ENCODE measurements around the gene SMARCE1.

Gene SMARCE1

DNA sequence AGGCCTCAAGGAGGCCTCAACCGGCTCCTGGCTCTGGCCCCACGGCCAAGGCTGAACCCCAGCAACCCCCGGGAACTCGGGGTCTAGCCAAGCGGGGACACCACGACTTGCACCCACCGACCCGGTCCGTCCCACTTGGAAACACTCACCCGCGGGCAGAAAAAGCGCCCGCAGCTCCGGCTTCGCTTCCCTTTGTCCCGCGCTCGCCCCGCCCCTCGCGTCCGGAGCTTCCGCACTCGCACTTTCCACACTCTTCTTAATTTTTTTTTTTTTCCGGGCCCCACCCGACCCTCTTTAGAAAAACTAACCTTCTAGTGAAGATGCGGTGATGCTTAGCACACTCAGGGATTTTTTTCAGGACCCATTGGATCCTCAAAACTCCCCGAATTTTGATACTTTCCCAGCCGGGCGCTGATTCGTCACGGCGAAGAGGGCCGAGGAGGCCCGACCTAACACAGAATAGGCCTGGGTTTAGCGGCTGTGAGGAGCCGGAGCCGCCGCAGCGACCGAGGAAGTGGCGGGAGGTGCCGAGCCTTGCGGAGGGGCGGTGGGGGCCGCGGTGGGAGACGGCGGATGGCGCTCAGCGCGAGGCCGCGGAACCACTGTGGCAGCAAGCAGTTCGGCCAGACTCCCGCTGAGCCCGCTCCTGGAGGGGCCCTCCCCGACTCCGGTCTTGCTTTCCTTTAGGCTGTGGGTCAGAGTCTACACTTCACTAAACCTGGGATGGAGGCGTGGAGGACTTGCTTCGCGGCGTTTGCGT lies at the start of gene SMARCE1:
Gene SMARCE1, minus strand, starts transcription at position 195 of the 760 bp plus-strand sequence. CDS start 2,016 bp downstream, outside the sequence.
- DNase-seq = peak; percentile 70

DNA sequence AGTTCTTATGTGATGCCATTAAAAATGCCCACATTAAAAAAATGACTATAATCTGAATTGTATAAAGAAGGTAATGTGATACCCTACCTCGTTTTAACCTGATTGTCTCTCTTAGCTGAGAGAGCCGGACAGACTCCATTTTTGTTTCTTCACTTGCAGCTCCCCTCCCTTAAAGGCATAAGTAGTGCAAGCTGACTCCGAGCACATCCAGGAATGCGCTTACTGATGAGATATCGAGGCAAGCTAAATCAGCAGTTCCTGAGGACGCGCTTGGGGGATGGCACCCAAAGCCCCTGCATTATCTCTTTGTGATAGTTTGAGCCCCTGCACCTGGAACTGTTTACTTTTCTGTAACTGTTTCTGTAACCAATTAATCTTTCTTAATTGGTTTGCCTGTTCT lies 49.7 kb upstream of the SMARCE1 start:
- no peak for DNase-seq

DNA sequence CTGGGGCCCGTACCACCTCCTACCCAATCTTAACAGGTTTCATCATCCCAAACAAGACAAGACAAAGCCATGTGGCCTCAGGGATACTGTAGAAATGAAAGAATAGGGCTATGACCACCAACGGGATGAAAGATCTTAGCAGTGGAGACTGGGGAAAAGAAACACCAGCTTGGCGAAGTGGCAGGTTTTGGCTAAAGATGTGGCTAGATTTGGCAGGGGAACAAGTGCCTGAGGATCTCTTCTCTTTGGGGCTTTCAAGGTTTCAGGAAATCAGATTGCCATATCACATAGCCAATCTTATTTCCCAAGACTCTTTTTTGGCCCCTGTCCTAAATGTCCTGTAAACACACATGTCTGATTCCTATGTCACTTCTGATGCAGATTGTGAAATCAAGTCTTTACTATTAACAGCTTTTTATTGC lies 49.0 kb upstream of the SMARCE1 start:
- DNase-seq = no peak

DNA sequence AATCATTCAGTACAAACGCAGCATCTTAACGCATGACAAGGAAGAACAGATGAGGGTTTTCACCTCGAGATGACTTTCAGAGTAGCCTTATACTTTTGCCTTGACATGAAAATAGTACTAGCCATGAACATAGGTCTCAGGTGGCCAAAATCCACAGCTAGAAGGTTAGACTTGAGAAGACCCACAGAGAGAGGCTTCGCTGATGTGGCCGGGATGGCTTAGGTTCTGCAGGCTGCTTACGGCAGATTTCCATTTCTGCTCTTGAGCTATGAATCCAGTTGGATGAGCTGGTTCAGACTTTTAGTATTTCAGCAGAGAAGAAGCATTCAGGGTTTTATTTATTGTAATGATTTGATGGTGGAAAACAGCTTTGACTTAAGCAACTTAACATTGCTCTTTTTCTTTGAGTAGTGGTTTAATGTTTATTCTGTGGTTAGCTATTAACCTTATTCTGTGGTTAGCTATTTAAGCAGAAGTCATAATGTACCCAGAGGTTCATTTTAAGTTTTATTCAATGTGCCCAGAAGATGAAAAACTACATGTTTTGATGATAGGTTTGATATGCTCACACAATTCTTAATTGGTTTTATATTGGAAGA lies 48.4 kb upstream of the SMARCE1 start:
- DNase-seq = no peak

DNA sequence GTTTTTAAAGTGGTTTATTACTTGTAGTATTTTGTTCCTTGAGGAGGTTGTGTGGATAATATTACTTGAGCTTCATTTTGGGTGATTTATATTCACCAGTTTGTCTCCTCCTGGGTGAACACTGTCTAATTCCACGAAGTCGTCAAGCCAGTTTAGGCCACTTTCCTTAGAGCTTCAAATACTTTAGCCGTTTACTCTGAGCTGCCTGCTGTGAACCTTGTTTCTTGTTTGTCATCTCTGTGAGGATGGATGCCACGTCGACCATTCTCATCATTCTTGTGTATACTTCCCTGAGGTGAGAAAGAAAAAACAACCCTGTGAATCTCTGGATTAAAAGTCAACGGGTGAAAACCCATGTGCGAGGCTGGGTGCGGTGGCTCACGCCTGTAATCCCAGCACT lies 47.0 kb upstream of the SMARCE1 start:
- DNase-seq = no peak

DNA sequence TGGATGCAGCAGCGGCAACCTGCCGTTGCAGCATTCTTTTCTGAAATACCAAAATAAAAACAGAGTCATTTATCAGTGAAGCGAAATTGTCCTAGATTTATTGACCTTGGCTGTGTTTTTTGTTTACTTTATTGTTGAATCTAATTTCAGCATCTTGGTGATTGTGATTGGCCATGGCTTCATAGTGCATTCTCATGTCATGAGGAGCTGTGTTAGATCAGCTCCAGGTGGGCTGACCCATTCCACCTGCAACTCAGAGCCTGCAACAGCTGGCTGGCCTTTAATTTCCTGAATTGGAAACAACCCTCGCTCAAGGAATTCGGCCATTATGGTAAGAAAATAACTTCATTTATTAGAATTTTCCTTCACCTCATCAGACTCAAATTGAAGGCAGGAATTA lies 39.5 kb upstream of the SMARCE1 start:
- DNase-seq = no peak

DNA sequence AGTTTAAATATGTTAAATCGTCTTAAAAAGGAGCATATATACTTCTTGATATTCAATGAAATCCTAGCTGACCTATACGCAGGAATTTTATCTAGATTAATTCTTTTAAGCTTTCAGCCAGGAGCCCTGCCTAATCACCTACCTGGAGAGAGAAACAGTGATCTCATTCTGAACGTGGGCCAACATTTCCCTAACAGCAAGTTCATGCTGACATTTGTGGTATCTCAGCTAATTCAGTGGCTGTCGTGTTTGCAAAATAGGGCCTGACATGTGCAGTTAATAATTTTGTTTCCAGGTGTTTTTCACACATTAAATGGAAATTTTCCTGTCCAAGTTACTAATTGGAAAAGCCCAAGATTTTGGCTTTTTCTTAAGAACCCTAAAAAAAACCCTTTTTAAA lies 38.6 kb upstream of the SMARCE1 start:
- DNase-seq = no peak

DNA sequence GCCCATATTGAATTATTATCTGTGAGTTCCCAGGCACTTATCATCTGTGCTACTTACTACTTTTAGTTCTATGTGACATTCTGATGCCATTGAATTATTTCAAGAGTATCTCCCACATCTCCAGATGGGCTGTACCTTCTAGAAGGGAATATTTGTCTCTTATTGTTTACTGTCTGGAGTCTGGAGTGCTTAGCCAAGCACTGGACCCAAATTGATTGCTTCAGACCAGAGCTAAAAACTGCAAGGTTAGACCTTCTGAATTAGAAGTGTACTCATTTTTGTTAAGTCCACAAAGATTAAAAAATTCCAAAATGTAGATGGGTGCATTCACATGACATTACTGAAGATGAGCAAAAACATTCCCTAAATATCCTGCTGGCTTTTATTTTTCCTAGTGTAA lies 33.4 kb upstream of the SMARCE1 start:
- DNase-seq = no peak

DNA sequence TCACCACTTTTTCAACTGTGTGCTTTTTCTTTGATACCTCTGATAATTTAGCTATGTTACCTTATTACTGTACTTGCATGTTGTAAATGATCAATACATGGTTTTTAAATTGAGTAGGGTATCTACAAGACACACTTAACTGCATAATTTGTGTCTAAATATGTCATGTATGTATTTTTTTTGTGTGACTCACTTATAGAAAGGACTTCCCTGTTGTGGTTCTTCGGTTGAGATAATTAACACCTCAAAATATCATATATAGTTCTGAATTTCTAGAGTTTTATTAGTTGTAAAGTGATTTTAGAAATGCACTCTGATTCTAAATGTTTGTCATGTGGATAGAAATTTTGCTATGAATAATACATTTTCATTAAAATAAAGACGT lies 31.9 kb upstream of the SMARCE1 start:
- DNase-seq = no peak

DNA sequence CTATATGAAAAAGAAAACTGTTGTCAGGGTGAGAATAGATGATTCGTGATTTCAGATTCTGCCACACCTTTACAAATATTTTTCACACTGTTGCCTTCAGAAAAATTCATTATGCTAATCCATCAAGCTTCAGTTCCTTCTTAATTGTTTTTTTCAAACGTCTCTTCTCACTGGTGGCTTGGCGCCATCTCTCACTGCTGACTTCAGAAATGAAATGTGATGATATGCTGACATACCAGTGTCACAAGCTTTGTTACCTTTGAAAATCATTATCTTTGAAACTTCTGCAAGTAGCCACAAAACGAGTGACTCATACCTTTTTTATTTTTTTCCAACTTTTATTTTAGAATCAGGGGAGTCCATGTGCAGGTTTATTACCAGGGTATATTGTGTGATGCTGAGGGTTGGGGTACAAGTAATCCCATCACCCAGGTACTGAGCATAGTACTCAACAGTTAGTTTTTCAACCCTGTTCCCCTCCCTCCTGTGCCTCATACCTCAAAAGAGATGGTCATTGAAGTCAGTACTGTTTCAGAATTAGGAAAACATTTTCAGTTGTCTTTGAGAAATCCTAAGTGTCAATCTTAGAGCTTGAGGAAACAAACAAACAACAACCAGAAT lies 31.4 kb upstream of the SMARCE1 start:
- DNase-seq = no peak

DNA sequence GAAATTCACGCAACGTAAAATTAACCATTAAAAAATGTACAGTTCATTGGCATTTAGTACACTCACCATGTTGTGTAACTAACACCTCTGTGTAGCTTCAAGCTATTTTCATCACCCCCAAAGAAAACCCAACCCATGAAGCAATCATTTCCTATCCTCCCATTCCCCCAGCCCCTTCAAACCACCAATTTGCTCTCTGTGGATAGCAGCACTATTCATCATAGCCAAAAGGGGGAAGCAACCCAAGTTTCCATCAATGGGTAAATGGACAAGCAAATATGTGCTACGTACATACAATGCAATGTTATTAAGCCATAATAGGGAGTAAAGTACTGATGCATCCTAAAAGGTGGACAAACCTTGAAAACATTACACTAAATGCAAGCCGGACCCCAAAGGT lies 28.3 kb upstream of the SMARCE1 start:
- DNase-seq = no peak

DNA sequence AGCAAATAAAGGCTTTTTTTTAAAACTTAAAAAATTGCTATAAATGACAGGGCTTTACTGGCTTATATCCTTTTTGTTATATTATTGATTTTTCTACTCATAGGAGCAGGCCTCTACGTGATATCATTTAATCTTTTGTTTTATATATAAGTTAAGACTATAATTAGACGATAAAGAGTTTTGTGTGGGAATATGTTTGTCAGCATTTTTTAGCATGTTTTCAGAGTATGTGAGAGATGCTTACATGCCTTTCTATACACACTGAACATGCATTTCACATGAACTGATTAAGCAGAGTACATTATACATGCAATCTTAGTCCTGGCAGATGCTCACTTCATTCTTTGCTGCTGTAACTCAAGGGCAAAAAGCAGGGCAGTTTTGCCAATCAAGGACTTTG lies 25.0 kb upstream of the SMARCE1 start:
- no peak for DNase-seq

DNA sequence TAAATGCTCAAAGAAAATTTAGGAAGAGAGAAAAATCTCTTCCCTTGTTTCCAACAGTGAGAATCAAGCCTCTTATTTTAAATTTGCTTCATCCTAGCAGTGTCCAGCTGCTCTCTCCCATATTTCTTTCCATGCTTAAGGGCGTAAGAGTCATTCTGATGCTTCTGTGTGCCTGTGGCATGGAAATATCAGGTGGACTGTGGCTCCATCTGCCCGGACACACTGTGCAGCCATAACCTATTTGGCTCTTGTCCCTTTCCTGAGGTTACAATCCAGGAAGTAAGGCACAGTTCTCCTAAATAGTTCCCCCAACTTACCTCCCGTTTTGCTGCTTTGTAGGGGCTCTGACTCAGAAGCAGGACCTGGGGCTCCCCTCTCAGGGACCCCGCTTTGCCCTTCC lies 23.7 kb upstream of the SMARCE1 start:
- DNase-seq = no peak

DNA sequence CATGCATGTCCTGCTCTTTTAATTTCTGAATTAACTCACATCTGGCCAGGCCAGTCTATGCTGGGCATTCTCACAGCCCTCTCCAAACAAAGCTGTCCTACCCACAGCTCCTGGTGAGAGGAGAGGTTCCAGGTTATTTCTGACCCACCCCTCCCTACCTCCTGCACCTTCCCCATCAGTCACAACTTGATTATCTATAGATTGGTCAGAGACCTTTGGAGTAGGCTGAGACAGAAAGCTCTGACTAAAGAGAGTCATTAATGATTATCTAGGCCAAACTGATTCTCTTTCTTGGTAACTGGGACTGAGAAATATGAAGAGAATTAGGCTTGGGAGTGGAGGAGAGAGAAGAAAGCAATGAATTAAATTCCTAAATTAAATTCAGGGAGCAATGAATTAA lies 18.7 kb upstream of the SMARCE1 start:
- no peak for DNase-seq

DNA sequence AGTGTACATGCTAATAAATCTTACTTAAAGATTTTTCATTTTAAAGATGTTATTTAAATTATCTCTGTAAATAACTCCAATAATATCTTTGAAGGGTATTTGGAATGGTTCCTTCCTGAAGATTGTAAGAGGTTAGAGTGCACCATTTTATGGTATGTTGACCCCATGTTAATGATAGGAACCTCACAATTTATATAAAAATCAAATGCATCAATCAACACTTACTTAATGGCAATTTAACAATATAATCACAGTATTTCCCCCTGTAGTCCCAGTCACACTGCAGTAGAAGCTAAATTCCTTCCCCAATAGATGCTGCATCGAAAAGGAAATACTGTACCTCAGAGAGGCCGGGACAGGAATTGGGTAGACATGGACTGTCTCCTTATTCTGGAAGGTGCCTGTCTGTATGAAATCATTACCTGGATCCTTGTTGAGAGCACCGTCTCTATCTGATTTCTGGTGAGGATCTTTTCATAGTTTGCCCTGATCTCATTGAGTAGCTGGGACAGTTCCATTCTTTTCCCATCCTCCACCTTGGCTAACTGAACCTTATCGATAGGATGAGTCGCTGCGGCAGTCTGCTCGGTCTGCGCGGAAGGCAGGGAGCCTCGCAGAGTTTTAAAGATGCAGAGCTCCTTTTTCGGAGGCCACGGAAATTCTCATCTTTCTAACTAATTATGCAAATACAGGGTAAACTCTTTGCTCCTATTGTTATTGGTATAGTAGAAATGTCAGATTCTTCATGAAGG lies 17.1 kb upstream of the SMARCE1 start, which contains the start of gene KRT222:
Gene KRT222, minus strand, starts transcription at position 596 of the 752 bp plus-strand sequence. Its CDS starts 78 bp downstream, at position 518.
- DNase-seq = no peak

DNA sequence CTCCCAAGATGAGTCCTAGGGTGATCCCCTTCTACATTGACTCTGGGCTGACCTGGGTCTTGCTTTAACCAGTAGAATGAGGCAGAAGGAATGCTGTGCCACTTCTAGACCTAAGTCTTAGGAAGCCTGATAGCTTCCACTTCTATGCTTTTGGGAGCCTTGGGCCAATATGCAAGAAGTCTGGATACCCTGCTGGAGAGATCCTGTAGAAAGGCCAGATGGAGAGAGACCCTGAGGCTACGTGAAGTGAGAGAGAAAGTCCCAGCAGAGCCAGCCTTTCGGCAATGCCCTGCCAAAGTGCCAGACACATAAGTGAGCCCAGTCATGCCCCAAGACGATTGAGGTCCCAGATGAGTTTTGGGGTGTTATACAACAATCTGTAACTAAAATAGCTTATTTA lies 15.6 kb upstream of the SMARCE1 start:
- no peak for DNase-seq

DNA sequence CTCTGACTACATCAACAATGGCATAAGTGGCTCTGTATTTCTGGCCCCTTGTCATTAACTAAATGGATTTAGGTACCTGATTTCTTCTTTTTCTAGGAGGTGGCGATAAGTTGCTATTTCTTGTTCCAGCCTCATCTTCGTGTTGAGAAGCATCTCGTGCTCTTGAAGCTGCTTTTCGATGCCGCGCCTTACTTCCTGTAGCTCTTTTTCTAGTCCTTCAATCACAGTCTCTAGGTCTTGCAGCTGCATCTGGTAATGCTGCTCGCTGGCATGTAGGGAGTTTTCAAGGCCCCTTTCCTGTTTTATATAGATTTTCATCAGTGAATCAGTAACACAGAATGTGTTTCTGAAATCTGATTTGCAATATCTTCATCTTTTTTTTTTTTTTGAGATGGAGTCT lies 12.3 kb upstream of the SMARCE1 start:
- DNase-seq = no peak

DNA sequence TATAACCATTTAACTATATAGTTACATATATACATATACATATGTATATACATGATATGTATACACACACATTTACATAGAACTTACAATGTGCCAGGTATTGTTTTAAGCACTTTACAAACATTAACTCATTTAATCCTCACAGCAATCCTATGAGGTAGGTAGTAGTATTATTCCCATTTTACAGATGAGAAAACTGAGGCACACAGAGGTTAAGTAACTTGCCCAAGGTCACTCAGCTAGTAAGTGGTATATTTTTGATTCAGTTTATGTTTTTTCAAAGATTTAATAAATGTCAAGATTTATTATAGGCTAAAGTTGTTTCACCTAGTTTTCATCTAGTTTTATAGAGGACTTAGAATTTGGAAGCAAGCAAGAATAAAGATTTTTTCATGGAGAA lies 10.8 kb upstream of the SMARCE1 start:
- no peak for DNase-seq

DNA sequence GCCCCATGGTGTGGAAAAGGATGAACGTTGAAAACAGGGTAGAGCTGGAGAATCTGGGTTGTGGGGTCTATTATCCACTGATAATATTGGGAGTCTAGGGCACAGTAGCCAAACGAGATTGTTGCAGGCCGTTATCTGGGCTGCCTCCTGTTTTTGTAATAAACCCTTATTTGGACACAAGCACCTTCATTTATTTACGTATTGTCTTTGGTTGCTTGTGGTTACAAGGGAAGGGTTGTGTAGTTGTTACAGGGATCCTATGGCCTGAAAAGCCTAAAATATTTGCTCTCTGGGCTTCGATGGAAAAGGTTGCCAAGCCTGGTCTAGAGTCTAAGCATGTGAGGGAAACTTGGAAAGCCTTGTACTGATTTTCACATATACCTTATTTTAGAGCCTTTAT lies 4.3 kb upstream of the SMARCE1 start:
- no peak for DNase-seq

DNA sequence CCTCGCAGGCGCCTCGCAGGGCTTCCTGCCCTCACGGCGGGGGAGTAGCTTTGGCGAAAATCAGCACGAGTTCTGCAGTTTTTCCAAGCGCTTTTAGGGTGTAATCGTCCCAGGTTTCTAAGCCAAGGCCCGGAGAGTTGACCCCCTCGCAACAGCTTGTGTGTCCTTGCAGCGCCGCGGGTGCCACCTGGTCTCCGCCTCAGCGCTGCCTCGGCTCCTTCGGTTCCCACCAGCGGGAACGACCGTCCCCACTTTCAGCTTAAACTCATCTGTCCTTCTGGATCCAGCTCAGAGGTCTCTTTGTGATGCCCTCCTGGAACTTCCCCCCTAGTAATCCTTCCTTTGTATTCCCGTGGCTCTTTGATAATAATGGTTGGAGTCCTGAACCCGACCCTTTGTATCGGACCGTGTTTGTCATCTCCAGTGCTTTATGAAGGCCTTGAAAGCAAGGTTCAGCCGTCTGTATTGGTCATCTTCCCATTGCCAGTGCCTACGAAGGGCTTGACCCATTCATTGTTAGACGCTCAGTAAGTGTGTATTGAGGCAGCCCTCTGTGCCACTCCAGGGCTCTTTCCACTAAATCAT lies 858 bp upstream of the SMARCE1 start:
- no peak for DNase-seq

DNA sequence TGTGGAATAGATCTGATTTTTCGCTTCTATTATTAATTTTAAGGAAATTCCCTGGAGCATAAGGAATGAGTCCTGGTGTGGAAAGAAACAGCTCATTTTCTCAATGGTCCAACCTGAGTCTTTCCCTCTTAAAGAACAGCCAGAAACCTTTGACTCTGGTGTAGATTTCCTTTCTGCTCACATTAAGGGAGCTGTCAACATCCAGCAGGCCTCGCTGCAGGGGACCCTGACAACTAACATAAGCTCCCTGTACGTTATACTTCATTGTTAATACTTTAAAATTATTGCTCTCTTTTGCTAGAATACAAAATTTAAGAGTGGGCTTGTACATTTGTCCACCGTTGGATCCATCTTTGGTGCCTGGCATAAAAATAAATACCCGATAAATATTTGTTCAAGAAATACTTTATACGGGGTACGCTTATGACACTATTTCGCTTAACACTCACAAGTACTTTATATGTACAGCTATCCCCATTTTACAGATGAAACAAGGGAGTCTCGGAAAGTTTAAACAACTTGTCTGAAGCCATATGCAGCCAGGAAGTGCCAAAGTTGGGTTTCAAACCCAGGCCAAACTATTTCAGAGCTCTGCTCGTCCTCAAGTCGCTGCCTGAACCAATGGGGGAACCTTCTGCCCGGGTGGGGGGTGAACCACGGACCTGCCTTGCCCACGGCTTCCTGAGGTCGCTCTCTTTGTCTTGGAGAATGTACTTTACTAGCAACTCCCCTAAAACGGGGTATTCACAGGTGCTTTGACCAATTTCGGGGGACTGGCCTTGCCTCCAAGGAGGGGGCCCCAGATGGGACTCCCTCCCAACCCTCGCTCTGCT lies 611 bp downstream of the SMARCE1 start:
- DNase-seq = peak; percentile 39

DNA sequence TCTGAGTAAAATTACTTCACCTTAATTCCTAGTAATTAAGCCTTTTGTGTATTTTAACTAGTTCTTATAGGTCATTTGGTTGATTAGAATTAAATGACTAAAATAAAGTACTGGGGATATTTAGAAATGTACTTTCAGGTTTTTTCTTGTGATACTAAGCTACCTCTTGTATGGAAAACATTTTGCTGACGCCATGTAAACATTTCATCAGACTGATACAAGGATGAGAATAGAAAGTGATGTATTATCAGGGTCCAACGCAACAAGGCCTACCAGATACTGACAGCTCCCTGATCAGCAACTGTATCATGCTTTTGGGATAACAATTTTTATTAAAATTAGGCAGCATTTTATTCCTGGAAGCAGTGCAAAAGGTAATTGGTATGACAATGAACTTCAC lies 1.7 kb downstream of the SMARCE1 start:
- DNase-seq = no peak

Measured in stimulated activated CD4-positive, alpha-beta T cell treated with anti-CD3 and anti-CD28 coated beads, Interleukin-4, amount 100 ng/mL, for 24 hours (primary cell).